Colonic mucosa (tissue), 4 donors: ENCODE measurements around the gene EMILIN2. TPM values are rescaled to one million over a fixed set of nuclear protein-coding genes. Genes with fewer than 3 reads are reported as not detected.

Experiments used
- DNase-seq: peaks from one replicate; pipeline ENCODE4 v3.0.0-alpha.2; 2020
- H3K27ac ChIP-seq: fragments of 200-600 bp; one replicate; pipeline ENCODE4 v1.8.0; 2021
- H3K27me3 ChIP-seq: fragments of 200-600 bp; one replicate; pipeline ENCODE4 v1.8.0; 2021
- H3K36me3 ChIP-seq: fragments of 200-600 bp; one replicate; pipeline ENCODE4 v1.8.0; 2021
- H3K4me1 ChIP-seq: fragments of 200-600 bp; one replicate; pipeline ENCODE4 v1.8.0; 2021; ENCODE audit warnings: mild to moderate bottlenecking
- H3K4me3 ChIP-seq: fragments of 200-600 bp; one replicate; pipeline ENCODE4 v1.8.0; 2021
- H3K9ac ChIP-seq, 2 donors: one replicate each; pipeline ENCODE4 v1.7.0; 2013; ENCODE audit warnings: control low read depth in 2 of 2, low read depth in 2 of 2, low read length in 2 of 2
- H3K9me3 ChIP-seq: fragments of 200-600 bp; one replicate; pipeline ENCODE4 v1.8.0; 2021
- CTCF ChIP-seq: fragments of 200-600 bp; IDR thresholded peaks from one replicate; pipeline ENCODE4 v1.8.0; 2022; ENCODE audit warnings: antibody characterized with exemption, mild to moderate bottlenecking
- intact Hi-C: fragments of 100-400 bp; cut with DNase I; formaldehyde crosslinking; loops from one replicate; pipeline ENCODE4 v1.14.1; 2022
- total RNA-seq, 2 donors: library from RNA; stranded (reverse); fragmentation: NEBNext Ultra II Directional in 1 of 2; extraction: Animal tissue kit (Norgen Biotek cat#: 25700) in 1 of 2; gene quantifications; one replicate each; pipeline ENCODE4 v1.2.1, GENCODE V29; 2021
- donor health status: healthy.
- donor health status: DM: no; HTN: no; CAD: no.
- donor health status: DM: no; HTN: no; CAD: no.

The EMILIN2 gene
- total RNA-seq, 2 donors from 2014 or later: 17.0 to 23.2 TPM

- no peak for TF ChIP-seq CTCF
- intact Hi-C loops: no loop called here
- Histone ChIP-seq H3K4me1 (no peaks in the 10 kb centered on the region), H3K9ac (peak overlapping the region in 1 of 2 donors; percentile 66), H3K27ac (no peak overlapping the region), H3K4me3 (peak overlapping the region; percentile 76), H3K27me3 (no peaks in the 10 kb centered on the region), H3K9me3 (no peaks in the 10 kb centered on the region), H3K36me3 (no peaks in the 10 kb centered on the region)
- DNase-seq: no peak
Measured at GRCh38 chr18:2907550-2908135, 60.8 kb downstream of the EMILIN2 start.

- Histone ChIP-seq H3K27ac (no peak overlapping the region), H3K4me3 (no peak overlapping the region), H3K4me1 (no peaks in the 10 kb centered on the region), H3K9ac (no peak overlapping the region), H3K27me3 (no peaks in the 10 kb centered on the region), H3K9me3 (no peaks in the 10 kb centered on the region), H3K36me3 (no peaks in the 10 kb centered on the region)
- DNase-seq: no peak
- intact Hi-C loops: no loop called here
- TF ChIP-seq CTCF: no peak
Measured at GRCh38 chr18:2908166-2908945, 61.5 kb downstream of the EMILIN2 start.

- no peaks in the 10 kb centered on the region for H3K36me3 ChIP-seq
Measured at GRCh38 chr18:2908946-2909335, 62.1 kb downstream of the EMILIN2 start.

GRCh38 chr18:2909431-2910140 lies 62.8 kb downstream of the EMILIN2 start:
- no peak for TF ChIP-seq CTCF
- Histone ChIP-seq H3K4me1 (no peaks in the 10 kb centered on the region), H3K9me3 (no peaks in the 10 kb centered on the region), H3K36me3 (no peaks in the 10 kb centered on the region), H3K27ac (no peak overlapping the region), H3K9ac (no peak overlapping the region), H3K27me3 (no peaks in the 10 kb centered on the region), H3K4me3 (no peak overlapping the region)
- intact Hi-C loops: no loop called here
- no peak for DNase-seq

More at GRCh38 chr18:2908946-2909335, 62.1 kb downstream of the EMILIN2 start:
- H3K27ac ChIP-seq: no peak overlapping the region
- H3K27me3 ChIP-seq: no peaks in the 10 kb centered on the region
- H3K4me3 ChIP-seq: no peak overlapping the region
- no peak overlapping the region for H3K9ac ChIP-seq
- H3K9me3 ChIP-seq: no peaks in the 10 kb centered on the region
- no peaks in the 10 kb centered on the region for H3K4me1 ChIP-seq
- no peak for DNase-seq
- intact Hi-C loops: no loop called here
- no peak for TF ChIP-seq CTCF

- no peak overlapping the region for H3K9ac ChIP-seq
- DNase-seq: no peak
Measured at GRCh38 chr18:2910261-2910660, 63.5 kb downstream of the EMILIN2 start.

More at GRCh38 chr18:2910261-2910660, 63.5 kb downstream of the EMILIN2 start:
- TF ChIP-seq CTCF: no peak
- no peaks in the 10 kb centered on the region for H3K36me3 ChIP-seq
- H3K27me3 ChIP-seq: no peaks in the 10 kb centered on the region
- no peak overlapping the region for H3K27ac ChIP-seq
- intact Hi-C loops: no loop called here
- no peaks in the 10 kb centered on the region for H3K4me1 ChIP-seq
- H3K9me3 ChIP-seq: no peaks in the 10 kb centered on the region
- no peak overlapping the region for H3K4me3 ChIP-seq
